GM12801 (cell line): ENCODE measurements around the gene ACAN.

Source experiments
- TF ChIP-seq, protein P1 (sequence below): IDR thresholded peaks from one replicate; pipeline ENCODE4 v1.5.1; 2011; ENCODE audit warnings: control low read depth; ENCODE audit not compliant: insufficient read length; ENCODE audit errors: extremely low read depth

ACAN gene

GRCh38 chr15:88876573-88876972 is 73.3 kb downstream of the ACAN start:
- TF ChIP-seq, protein P1, sequence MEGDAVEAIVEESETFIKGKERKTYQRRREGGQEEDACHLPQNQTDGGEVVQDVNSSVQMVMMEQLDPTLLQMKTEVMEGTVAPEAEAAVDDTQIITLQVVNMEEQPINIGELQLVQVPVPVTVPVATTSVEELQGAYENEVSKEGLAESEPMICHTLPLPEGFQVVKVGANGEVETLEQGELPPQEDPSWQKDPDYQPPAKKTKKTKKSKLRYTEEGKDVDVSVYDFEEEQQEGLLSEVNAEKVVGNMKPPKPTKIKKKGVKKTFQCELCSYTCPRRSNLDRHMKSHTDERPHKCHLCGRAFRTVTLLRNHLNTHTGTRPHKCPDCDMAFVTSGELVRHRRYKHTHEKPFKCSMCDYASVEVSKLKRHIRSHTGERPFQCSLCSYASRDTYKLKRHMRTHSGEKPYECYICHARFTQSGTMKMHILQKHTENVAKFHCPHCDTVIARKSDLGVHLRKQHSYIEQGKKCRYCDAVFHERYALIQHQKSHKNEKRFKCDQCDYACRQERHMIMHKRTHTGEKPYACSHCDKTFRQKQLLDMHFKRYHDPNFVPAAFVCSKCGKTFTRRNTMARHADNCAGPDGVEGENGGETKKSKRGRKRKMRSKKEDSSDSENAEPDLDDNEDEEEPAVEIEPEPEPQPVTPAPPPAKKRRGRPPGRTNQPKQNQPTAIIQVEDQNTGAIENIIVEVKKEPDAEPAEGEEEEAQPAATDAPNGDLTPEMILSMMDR, result no peak

GRCh38 chr15:88877415-88877814 is 74.2 kb downstream of the ACAN start:
- TF ChIP-seq, protein P1, result no peak

GRCh38 chr15:88877906-88878305 is 74.7 kb downstream of the ACAN start:
- TF ChIP-seq, protein P1, result no peak

- TF ChIP-seq, protein P1, result no peak
These were observed 75.5 kb downstream of the ACAN start for GRCh38 chr15:88878720-88879184.

DNA sequence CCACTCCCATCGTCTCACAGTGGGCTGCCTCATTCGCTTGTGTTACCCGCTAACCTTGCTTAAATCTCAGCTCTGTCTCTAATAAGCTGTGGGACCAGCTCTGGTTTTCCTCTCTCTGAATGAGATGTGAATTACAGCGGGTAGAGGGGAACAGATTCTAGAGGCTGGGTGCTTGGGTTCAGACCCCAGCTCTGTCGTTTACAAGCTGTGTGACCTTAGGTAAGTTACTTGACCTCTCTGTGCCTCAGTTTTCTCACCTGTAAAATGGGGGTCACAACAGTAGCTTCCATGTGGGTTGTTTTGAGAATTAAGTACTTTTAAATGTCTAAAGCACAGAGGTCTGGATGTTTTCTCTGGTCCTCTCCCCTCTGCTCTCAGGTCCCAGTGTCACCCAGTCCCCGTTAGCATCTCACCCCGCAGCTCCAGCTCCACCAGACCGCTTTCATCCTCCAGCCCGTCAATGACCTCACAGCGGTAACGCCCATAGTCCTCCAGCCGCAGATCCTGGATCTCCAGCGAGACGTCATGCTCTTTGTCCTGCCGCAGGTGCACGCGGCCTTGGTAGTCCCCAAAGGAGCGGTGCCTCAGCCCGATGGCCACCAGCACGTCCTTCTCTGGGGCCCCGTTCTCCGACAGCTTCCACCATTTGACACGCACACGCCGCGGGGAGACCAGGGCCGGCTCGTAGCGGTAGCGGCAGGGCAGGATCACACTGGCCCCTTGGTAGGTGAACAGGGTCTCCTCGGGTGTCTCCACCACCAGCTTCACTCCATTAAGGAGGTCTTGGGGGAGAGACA is 77.9 kb downstream of the ACAN start:
- TF ChIP-seq, protein P1, result no peak

DNA sequence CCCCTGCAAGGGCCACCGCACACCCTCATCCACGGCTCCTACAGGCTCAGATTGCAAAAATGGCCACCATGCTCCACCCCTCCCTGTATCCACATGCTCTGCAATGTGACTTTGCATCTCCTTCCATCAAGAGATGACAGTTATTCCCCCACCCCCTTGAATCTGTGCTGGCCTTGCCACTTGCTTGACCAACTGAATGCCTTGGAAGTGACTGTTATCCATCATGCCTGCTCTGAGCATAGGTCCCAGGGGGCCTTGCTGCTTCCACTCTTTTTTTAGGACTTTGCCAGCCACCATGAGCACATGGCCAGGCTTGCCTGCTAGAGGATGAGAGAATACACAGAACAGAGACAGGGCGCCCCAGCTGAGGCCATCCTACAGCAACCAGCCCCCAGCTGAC is 78.5 kb downstream of the ACAN start:
- TF ChIP-seq, protein P1, result no peak

DNA sequence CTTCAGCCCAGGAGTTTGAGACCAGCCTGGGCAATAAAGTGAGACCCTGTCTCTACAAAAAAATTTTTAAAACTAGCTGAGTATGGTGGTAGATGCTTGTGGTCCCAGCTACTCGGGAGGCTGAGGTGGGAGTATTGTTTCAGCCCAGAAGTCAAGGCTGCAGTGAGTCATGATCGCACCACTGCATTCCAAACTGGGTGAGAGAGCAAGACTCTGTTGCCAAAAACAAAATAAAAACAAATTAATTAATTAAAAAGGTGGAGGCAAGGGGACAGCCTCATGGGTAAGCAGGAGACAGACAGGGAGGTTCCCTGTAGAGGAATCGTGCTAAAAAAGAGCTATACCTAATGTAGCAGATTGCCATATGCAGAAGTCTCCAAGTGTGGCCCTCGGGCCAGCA is 79.5 kb downstream of the ACAN start:
- TF ChIP-seq, protein P1, result no peak
